ENCODE results near the gene MMEL1.
"Not testable (repeated sequence)": the region's sequence is repeated elsewhere in the genome, so short reads cannot be mapped to it uniquely, and the experiment has no call there.

The MMEL1 gene

DNA sequence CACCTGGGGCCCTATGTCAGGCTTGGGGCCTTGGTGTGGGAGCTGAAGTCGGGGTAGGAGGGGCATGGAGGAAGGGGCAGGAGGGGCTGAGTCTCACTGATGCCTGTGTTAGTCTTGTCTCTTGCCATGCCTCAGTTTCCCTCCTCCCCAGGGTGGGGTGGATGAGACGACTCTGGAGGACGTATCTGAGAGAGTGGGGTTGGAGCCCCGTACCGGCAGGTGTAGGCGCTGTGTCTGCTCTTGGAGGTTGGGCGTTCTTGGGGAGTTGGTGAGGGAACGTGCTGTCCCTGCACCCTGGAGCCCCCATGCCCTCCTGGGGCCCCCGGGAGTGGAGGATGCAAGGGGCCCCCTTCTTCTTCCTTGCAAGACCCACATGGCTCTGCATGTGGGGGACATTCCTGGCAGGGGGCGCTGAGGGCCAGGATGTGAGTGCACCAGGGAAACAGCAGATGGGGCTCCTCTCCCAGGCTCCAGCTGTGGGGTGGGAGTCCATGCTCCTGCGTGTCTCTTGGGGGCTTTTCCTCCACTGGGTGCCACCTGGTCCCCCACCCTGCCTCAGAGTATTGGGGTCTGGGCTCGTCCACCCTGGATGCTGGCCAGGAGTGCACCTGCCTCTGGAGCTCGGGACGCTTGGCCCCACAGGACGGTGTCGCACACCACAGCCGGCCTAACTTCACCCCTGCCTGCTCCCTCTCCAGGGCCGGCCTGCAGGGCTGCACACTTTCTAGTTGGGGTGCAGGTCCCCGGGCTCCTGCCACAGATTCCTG is 78.0 kb downstream of the MMEL1 start:
- no peak overlapping the region for H3K4me3 Mint-ChIP-seq
- H3K9me3 Mint-ChIP-seq: no peaks in the 10 kb centered on the region
- no peaks in the 10 kb centered on the region for H3K36me3 Mint-ChIP-seq (ENCODE audit: low read depth)
- peaks cover 10% of the 10 kb centered on the region for H3K27me3 Mint-ChIP-seq (ENCODE audit: low read depth, poor library complexity)
- H3K4me1 Mint-ChIP-seq: peaks cover 37% of the 10 kb centered on the region
- no peak overlapping the region for H3K27ac Mint-ChIP-seq
- DNase-seq: no peak
- TF ChIP-seq, protein P1, sequence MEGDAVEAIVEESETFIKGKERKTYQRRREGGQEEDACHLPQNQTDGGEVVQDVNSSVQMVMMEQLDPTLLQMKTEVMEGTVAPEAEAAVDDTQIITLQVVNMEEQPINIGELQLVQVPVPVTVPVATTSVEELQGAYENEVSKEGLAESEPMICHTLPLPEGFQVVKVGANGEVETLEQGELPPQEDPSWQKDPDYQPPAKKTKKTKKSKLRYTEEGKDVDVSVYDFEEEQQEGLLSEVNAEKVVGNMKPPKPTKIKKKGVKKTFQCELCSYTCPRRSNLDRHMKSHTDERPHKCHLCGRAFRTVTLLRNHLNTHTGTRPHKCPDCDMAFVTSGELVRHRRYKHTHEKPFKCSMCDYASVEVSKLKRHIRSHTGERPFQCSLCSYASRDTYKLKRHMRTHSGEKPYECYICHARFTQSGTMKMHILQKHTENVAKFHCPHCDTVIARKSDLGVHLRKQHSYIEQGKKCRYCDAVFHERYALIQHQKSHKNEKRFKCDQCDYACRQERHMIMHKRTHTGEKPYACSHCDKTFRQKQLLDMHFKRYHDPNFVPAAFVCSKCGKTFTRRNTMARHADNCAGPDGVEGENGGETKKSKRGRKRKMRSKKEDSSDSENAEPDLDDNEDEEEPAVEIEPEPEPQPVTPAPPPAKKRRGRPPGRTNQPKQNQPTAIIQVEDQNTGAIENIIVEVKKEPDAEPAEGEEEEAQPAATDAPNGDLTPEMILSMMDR (IDR thresholded peaks at IDR 0.05): peak; percentile 24

DNA sequence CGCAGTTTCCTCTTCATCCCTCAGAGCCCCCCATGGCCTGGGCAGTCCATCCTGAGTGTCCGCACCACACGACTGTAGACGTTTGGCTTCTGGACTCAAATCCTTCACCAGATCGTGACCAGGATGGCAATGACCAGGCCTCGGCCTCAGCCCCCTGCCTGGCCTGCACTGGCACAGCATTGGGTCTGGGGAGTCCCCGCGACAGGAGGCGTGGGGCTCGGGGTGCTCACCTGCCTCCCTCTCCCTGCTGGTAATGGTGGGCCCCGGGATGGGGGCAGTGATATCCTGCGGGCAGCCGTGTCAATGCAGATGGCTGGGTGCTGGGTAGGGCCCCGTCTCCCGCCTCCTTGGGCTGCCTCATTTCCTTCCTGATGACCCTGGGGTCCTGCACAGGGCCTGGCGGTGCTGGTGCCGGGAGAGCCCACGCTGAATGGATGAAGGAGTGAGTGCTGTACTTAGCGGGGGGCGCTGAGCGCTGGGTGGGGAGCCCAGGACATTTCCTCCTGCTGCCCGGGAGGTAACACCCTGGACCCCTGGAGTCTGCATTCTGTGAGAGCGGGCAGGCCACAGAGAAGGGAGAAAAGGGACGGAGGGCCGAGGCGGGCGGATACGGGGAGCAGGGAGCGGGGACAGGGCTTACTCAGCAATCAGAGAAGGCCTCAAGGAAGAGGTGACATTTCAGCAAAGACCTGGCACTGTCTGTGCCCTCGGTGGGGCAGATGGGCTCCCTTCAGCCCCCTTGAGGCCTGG is 78.8 kb downstream of the MMEL1 start:
- Mint-ChIP-seq H3K27ac (peak overlapping the region; percentile 71), H3K27me3 (ENCODE audit: low read depth, poor library complexity) (peaks cover 10% of the 10 kb centered on the region), H3K4me1 (peaks cover 42% of the 10 kb centered on the region), H3K36me3 (ENCODE audit: low read depth) (no peaks in the 10 kb centered on the region), H3K4me3 (no peak overlapping the region), H3K9me3 (no peaks in the 10 kb centered on the region)
- TF ChIP-seq, protein P1 (IDR thresholded peaks at IDR 0.05): no peak
- peak; percentile 3 for DNase-seq

DNA sequence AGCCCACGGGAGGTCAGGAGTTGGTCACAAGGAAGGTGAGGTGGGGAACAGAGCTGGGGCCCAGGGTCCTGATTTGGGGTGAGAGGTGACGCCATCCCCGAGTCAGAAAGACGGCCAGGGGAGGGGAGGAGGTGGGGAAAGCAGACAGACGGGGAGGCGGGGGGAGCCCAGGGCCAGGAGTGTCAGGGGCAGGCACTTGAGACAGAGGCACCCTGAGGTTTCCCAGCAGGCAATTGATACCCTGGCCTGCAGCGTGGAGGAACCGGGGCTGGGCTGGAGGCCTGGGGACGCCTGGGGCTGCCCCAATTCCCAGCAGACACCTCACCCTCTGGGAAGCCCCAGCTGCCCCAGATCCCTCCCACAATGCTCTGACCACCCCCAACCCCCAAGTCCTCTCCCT is 79.7 kb downstream of the MMEL1 start:
- H3K9me3 Mint-ChIP-seq; H3K27me3 Mint-ChIP-seq (ENCODE audit: low read depth, poor library complexity); H3K36me3 Mint-ChIP-seq (ENCODE audit: low read depth); H3K4me3 Mint-ChIP-seq; H3K27ac Mint-ChIP-seq; DNase-seq: not testable (repeated sequence)
- H3K4me1 Mint-ChIP-seq: peaks cover 48% of the 10 kb centered on the region

DNA sequence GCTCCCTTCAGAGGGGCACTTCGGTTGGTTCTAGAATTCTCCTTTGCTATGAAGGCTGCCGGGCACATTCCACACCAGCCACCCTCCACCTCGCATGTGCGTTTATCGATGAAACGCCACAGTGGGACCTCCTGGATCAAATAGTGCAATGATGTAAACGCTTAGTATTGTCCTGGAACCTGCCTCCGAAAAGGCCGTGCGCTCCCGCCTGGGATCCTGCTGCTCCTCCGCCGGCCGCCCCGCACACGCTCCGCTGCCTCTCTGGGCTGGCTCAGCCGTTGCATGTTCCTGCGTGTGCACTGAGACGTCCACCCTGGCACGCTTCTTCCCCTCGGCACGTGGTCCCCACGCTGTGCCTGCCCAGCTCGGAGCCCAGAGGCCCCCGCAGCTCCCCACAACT is 80.6 kb downstream of the MMEL1 start:
- no peak overlapping the region for H3K4me3 Mint-ChIP-seq
- no peak overlapping the region for H3K27ac Mint-ChIP-seq
- H3K27me3 Mint-ChIP-seq (ENCODE audit: low read depth, poor library complexity): peaks cover 10% of the 10 kb centered on the region
- TF ChIP-seq, protein P1 (IDR thresholded peaks at IDR 0.05): no peak
- H3K4me1 Mint-ChIP-seq: peaks cover 48% of the 10 kb centered on the region
- H3K36me3 Mint-ChIP-seq (ENCODE audit: low read depth): no peaks in the 10 kb centered on the region
- H3K9me3 Mint-ChIP-seq: no peaks in the 10 kb centered on the region
- DNase-seq: no peak

DNA sequence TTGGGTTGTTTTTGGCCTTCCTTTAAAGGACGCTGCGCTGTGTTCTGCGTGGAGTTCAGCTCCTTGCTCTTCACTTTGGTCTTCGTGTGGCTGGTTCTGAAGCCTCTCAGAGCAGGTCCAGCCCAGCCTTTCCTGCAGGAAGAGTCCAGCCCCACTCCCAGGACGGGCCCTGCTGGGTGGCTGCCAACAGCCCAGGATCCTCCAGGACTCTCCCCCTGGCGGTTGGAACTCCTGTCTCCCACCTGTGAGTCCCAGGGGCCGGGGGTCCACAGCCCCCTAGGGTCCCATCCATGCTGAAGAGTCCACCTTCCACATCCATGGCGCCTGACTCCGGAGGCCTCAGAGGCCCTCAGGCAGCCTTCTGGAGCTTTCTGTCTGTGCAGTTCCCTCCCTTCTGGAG is 81.3 kb downstream of the MMEL1 start:
- not testable (repeated sequence) for H3K27me3 Mint-ChIP-seq (ENCODE audit: low read depth, poor library complexity); H3K4me3 Mint-ChIP-seq; DNase-seq; H3K36me3 Mint-ChIP-seq (ENCODE audit: low read depth); H3K9me3 Mint-ChIP-seq; H3K27ac Mint-ChIP-seq
- peaks cover 44% of the 10 kb centered on the region for H3K4me1 Mint-ChIP-seq

DNA sequence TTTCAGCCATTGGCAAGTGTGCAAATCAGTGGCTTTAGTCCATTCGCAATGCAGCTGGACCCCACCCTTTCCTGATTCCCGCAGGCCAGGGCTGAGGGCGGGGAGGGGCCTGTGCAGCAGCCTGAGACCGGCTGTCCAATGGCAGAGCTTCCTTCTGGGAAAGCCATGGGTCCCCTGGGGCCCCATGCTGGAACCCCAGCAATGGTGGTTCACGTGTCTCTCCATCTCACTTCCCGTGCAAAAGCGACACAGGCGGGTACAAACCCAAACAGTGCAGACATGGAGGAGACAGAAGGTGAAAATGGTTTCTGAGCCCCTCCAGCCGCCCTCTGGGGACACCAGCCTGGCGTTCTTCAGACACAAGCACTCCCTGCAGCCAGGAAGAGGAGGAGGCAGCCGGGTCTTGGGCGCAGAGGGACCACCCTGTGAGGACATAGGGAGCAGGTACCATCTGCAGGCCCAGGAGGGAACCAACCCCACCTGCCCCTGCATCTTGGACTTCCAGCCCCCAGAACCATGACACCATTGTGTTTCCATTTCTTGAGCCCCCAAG is 82.4 kb downstream of the MMEL1 start:
- peaks cover 37% of the 10 kb centered on the region for H3K4me1 Mint-ChIP-seq
- not testable (repeated sequence) for H3K36me3 Mint-ChIP-seq (ENCODE audit: low read depth); DNase-seq; H3K27me3 Mint-ChIP-seq (ENCODE audit: low read depth, poor library complexity); H3K27ac Mint-ChIP-seq; H3K9me3 Mint-ChIP-seq; H3K4me3 Mint-ChIP-seq

DNA sequence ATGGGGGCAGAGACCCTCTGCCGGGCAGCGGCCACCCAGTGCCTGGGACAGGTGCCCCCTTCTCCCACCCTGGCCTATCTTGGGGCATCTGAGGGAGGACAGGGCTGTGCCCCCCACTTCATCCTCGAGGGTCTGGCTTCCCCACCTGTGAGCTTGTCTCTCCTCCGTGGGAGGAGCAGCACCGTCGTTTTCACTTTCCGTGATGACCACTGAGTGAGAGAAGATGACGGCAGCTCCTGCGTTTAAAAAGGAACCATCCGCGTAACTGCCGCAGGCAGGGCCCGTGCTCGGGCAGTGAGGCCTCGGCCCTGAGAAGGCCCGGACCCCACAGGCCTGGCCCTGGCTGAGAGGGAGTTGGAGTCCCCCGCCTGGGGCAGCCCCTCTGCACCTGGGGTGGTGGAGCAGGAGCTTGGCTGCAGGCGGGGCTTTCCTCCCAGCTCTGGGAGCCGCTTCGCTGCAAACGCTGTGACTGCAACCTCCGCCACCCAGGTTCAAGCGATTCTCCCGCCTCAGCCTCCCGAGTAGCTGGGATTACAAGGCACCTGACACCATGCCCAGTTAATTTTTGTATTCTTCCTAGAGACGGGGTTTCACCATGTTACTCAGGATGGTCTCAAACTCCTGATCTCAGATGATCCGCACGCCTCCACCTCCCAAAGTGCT is 83.3 kb downstream of the MMEL1 start:
- H3K4me1 Mint-ChIP-seq: peaks cover 44% of the 10 kb centered on the region
- H3K27ac Mint-ChIP-seq; DNase-seq; H3K36me3 Mint-ChIP-seq (ENCODE audit: low read depth); H3K4me3 Mint-ChIP-seq; H3K9me3 Mint-ChIP-seq; H3K27me3 Mint-ChIP-seq (ENCODE audit: low read depth, poor library complexity): not testable (repeated sequence)

All from nephron progenitor cell (in vitro differentiated cells).